ENCODE measurements around the gene GAS6. TPM values are rescaled to one million over a fixed set of nuclear protein-coding genes. Genes with fewer than 3 reads are reported as not detected.
"Not testable (repeated sequence)": the region's sequence is repeated elsewhere in the genome, so short reads cannot be mapped to it uniquely, and the experiment has no call there.

Gene GAS6
- total and polyA plus RNA-seq, 2 experiments from 2014 or later: 91.8 to 112 TPM

DNA sequence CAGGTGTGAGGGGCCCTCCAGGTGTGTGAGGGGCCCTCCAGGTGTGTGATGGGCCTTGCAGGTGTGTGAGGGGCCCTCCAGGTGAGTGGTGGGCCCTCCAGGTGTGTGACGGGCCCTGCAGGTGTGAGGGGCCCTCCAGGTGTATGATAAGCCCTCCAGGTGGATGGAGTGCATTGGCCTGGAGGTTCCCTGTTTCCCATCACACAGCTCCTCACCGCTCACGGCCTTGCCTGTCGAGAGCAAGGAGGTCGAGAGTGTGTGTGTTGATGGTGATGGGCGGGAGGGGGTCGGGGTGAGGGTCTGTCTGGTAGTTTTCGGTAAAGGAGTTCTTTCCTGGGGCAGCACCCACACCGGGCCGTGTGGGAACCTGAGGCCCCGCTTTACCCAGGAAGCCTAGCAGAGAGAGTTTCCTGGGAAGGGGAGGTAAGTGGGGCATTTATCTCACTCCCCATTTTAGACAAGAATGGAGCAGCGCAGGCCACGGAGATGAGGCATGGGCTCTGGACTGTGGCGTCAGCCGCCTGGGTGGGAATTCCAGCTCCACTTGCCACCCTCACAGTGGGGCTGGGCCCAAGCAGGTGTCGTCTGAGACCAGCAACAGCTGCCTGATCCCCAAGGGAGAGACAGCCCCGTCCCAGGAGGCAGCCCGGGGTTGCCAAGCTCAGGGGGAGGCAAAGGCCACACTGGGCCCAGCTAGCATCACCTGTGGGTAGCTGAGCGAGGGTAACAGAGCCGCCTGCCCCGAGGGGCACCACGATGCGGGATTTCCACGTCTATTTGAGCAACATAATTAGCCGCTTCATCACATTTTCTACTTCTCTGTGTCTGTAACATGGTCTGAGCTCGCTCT lies 10.9 kb upstream of the GAS6 start:
- Histone ChIP-seq H3K36me3 (no peaks in the 10 kb centered on the region), H3K27ac (no peak overlapping the region), H3K27me3 (no peaks in the 10 kb centered on the region), H3K9me3 (ENCODE audit: low read depth) (no peaks in the 10 kb centered on the region), H3K4me3 (no peak overlapping the region), H3K4me1 (ENCODE audit: low read depth) (peaks cover 12% of the 10 kb centered on the region)
- TF ChIP-seq, protein P1, sequence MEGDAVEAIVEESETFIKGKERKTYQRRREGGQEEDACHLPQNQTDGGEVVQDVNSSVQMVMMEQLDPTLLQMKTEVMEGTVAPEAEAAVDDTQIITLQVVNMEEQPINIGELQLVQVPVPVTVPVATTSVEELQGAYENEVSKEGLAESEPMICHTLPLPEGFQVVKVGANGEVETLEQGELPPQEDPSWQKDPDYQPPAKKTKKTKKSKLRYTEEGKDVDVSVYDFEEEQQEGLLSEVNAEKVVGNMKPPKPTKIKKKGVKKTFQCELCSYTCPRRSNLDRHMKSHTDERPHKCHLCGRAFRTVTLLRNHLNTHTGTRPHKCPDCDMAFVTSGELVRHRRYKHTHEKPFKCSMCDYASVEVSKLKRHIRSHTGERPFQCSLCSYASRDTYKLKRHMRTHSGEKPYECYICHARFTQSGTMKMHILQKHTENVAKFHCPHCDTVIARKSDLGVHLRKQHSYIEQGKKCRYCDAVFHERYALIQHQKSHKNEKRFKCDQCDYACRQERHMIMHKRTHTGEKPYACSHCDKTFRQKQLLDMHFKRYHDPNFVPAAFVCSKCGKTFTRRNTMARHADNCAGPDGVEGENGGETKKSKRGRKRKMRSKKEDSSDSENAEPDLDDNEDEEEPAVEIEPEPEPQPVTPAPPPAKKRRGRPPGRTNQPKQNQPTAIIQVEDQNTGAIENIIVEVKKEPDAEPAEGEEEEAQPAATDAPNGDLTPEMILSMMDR (IDR thresholded peaks at IDR 0.05; ENCODE audit: low read depth, low read length): no peak
- DNase-seq (ENCODE audit: low read depth in 1 of 2, low spot score in 1 of 2): no peak

DNA sequence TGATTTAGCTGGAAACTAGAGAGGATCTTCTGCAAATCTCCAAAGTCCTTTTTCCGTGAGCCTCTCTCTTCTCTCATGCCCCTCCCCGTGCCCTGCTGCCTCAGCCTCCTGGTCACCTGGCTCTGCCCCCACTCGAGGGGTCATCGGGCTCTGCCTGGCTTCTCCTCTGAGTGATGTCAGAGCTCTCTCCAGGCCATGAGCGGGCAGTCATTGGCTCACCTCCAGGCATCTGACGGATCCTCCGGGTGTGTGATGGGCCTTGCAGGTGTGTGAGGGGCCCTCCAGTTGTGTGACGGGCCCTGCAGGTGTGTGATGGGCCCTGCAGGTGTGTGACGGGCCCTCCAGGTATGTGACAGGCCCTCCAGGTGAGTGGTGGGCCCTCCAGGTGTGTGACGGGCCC lies 10.3 kb upstream of the GAS6 start:
- Histone ChIP-seq H3K4me3 (no peak overlapping the region), H3K27ac (no peak overlapping the region), H3K27me3 (no peaks in the 10 kb centered on the region), H3K4me1 (ENCODE audit: low read depth) (peaks cover 6% of the 10 kb centered on the region), H3K9me3 (ENCODE audit: low read depth) (no peaks in the 10 kb centered on the region), H3K36me3 (no peaks in the 10 kb centered on the region)
- DNase-seq (ENCODE audit: low read depth in 1 of 2, low spot score in 1 of 2): no peak
- TF ChIP-seq, protein P1 (IDR thresholded peaks at IDR 0.05; ENCODE audit: low read depth, low read length): no peak

DNA sequence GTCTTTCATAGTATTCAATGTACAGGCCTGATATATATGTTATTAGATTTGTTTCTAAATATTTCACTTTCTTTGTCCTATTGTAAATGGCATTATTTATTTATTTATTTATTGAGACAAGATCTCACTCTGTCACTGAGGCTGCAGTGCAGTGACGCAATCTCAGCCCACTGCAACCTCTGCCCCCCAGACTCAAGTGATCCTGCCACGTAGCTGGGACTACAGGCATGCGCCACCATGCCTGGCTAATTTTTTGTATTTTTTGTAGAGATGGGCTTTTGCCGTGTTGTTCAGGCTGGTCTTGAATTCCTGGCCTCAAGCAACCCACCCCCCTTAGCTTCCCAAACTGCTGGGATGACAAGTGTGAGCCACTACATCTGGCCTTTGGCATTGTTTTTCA lies 5.4 kb upstream of the GAS6 start:
- H3K36me3 ChIP-seq: no peaks in the 10 kb centered on the region
- TF ChIP-seq, protein P1 (IDR thresholded peaks at IDR 0.05; ENCODE audit: low read depth, low read length): no peak
- peaks cover 26% of the 10 kb centered on the region for H3K27me3 ChIP-seq
- peaks cover 2% of the 10 kb centered on the region for H3K4me1 ChIP-seq (ENCODE audit: low read depth)
- DNase-seq (ENCODE audit: low read depth in 1 of 2, low spot score in 1 of 2): no peak
- H3K4me3 ChIP-seq: no peak overlapping the region
- no peak overlapping the region for H3K27ac ChIP-seq
- H3K9me3 ChIP-seq (ENCODE audit: low read depth): no peaks in the 10 kb centered on the region

DNA sequence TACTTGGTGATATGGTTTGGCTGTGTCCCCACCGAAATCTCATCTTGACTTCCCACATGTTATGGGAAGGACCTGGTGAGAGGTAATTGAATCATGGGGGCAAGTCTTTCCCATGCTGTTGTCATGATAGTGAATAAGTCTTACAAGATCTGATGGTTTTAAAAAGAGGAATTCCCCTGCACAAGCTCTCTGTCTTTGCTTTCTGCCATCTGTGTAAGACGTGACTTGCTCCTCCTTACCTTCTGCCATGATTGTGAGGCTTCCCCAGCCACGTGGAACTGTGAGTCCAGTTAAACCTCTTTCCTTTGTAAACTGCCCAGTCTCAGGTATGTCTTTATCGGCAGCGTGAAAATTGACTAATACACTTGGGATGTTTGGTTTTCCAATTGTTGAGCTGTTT lies 4.0 kb upstream of the GAS6 start:
- not testable (repeated sequence) for DNase-seq (ENCODE audit: low read depth in 1 of 2, low spot score in 1 of 2); H3K4me3 ChIP-seq; H3K9me3 ChIP-seq (ENCODE audit: low read depth); H3K36me3 ChIP-seq; H3K27ac ChIP-seq; H3K4me1 ChIP-seq (ENCODE audit: low read depth)
- peaks cover 27% of the 10 kb centered on the region for H3K27me3 ChIP-seq

DNA sequence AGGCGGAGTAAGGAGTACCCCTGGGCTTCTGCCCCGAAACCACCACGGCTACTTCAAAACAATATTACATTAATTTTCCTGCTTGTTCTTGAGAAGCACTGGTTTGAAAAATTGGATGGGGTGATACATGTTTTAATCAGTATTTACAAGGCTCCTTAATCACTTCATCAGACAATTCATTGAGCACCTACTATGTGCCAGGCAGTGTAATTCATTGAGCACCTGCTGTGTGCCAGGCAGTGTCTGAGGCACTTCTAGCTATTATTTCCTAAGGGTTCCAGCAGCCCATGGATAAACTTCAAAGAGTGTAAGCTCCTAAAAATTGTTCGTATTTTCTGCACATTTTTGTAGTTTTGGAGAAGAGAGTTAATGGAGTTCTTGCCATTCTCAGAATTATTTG lies 1.6 kb upstream of the GAS6 start:
- Histone ChIP-seq H3K27ac (no peak overlapping the region), H3K9me3 (ENCODE audit: low read depth) (no peaks in the 10 kb centered on the region), H3K36me3 (no peaks in the 10 kb centered on the region), H3K4me3 (no peak overlapping the region), H3K4me1 (ENCODE audit: low read depth) (peaks cover 26% of the 10 kb centered on the region), H3K27me3 (peaks cover 27% of the 10 kb centered on the region)
- no peak for DNase-seq (ENCODE audit: low read depth in 1 of 2, low spot score in 1 of 2)
- TF ChIP-seq, protein P1 (IDR thresholded peaks at IDR 0.05; ENCODE audit: low read depth, low read length): no peak

DNA sequence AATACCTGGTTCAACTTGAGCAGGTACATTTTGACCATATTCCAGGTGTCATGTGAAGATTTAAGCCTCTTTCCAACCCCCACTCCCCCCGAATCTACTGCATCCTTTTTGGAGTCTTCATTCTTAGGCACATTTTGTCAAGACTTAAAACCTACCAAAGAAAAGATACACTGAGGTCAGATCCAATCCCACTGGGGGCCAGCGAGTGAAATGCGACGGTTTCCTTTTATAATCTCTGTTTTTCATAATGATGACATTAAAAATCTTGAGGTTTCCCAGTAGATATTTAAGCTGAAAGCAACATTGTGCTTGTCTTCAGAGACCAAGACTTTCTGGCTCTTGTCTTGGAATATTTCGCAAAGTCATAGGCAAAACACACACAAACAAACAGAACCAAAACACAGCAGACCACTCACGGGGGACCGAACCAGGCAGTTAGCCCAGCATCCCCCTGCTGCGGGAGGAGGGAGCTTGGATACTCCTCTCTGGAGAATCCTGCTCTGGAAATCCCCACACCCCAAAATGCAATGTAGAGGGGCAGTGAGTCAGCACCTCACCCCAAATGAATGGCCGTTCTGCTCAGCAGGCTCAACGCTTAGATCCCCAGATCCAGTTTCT lies 506 bp upstream of the GAS6 start:
- Histone ChIP-seq H3K9me3 (ENCODE audit: low read depth) (no peaks in the 10 kb centered on the region), H3K36me3 (no peaks in the 10 kb centered on the region), H3K4me1 (ENCODE audit: low read depth) (peaks cover 32% of the 10 kb centered on the region), H3K4me3 (peak overlapping the region; percentile 40), H3K27ac (no peak overlapping the region), H3K27me3 (peaks cover 27% of the 10 kb centered on the region)
- peak in 1 of 2 donors; percentile 11 for DNase-seq (ENCODE audit: low read depth in 1 of 2, low spot score in 1 of 2)
- TF ChIP-seq, protein P1 (IDR thresholded peaks at IDR 0.05; ENCODE audit: low read depth, low read length): no peak
